HG02870 (cell line): Measurements from ENCODE around the gene IL17C.

ENCODE experiments used
- ATAC-seq: cut with Tn5 transposase; IDR thresholded peaks from one replicate; pipeline ENCODE4 v1.9.1; 2021; ENCODE audit warnings: mild to moderate bottlenecking, moderate library complexity; ENCODE audit not compliant: unreplicated experiment

IL17C gene

GRCh38 chr16:88680554-88681083 lies 42.2 kb downstream of the IL17C start:
- ATAC-seq: no peak

DNA sequence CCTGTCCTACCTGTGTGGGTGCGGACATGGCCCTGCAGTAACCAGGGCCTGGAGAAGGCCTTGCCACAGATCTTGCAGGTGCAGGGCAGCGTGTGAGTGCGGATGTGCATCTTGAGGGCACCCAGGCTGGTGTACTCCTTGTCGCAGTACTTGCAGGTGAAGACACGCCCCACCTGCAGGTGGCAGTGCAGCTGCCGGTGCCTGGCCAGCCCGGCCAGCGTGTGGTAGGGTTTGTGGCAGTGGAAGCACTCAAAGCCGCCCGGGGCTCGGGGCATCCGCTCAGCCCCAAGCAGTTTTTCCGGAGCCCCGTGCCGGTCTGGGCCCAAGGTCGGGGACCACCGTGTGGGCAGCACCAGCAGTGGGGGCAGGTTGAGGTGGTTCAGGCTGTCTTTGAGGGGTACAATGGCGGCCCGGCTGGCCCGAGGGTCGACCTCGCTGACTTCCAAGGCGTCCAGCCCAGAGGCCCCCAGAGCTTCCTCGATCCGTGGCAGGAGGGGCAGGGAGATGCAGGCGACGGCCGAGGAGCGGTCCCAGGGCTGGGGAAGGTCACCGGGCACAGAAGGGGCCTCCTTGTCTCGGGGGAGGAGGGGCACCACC lies 42.8 kb downstream of the IL17C start:
- ATAC-seq: no peak

- peak; percentile 59 for ATAC-seq
Measured at GRCh38 chr16:88681709-88682451, 43.5 kb downstream of the IL17C start.

DNA sequence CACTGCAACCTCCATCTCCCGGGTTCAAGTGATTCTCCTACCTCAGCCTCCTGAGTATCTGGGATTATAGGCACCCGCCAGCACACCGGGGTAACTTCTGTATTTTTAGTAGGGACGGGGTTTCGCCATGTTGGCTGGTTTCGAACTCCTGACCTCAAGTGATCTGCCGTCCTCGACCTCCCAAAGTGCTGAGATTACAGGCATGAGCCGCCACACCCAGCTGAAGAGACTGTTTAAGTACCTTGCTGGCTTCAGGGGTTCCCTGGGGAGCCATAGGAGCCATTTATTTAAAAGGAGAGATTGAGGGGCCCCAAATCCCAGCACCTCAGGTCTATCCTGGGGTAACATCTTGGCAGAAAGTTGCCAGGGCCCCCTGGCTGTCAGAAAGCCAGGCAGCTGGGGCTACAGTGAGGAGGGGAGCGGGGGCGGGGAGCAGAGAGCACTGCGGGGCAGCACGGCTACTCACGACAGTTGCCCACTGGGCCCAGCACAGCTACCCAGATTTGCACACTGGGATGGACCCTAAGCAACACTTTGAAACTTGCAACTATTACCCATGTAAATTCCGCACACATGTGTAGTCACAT lies 46.3 kb downstream of the IL17C start:
- no peak for ATAC-seq

GRCh38 chr16:88685156-88686061 lies 47.0 kb downstream of the IL17C start:
- ATAC-seq: no peak

DNA sequence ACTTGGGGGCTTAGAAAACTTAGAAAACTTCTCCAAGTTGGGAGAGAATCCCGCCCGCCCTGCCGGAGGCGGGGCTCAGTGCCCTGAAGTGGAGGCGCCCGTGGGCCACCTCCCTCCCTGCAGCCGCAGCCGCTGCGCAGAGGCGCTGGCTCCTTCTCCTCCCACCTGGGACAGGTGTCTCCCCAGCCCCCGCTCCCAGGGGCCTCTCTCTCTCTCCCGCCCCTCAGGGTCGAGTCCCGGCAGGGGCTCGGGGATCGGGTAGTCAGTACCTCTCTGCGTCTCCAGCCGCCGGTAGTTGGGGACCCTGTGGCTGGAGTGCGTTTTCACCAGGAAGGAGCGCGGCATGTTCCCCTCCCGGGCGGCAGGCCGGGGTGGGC lies 47.7 kb downstream of the IL17C start:
- ATAC-seq: peak; percentile 4

GRCh38 chr16:88686439-88687253 lies 48.3 kb downstream of the IL17C start, which contains the start of gene SNAI3:
Gene SNAI3 (minus strand): TSS chr16:88686507. CDS start chr16:88686406, 101 bp downstream.
- peak; percentile 61 for ATAC-seq

DNA sequence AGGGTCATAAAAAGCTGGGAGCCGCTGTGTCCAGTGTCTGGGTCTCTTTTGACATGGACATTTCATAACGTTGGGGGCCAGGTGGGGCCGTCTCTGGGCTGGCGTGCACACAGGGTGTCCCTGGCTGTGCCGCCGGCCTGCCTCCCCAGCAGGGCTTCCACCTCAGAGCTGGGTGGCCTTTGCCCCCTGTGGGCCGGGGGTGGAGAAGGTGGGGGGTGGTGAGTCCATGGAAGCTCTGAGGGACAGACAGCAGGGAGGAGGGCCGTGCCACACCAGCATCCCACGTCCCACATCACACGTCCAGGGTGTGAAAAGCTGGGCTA lies 48.8 kb downstream of the IL17C start:
- ATAC-seq: no peak

- no peak for ATAC-seq
Measured at GRCh38 chr16:88687676-88688012, 49.3 kb downstream of the IL17C start.

GRCh38 chr16:88688013-88688778 lies 49.8 kb downstream of the IL17C start:
- no peak for ATAC-seq
